LNCaP clone FGC (cell line): ENCODE data around the gene RAD18.

Experiments used
- DNase-seq: peaks from one replicate; pipeline ENCODE4 v3.0.0-alpha.2; 2011; ENCODE audit warnings: low read depth
- H3K4me3 ChIP-seq: 2 replicates; pipeline ENCODE4 v1.5.1; 2011; ENCODE audit warnings: mild to moderate bottlenecking, low read depth, low read length, control low read depth
- CTCF ChIP-seq: IDR thresholded peaks from 2 replicates; pipeline ENCODE4 v1.5.1; 2012; ENCODE audit warnings: mild to moderate bottlenecking; ENCODE audit not compliant: control insufficient read depth, insufficient read depth; ENCODE audit errors: extremely low read depth

The RAD18 gene

DNA sequence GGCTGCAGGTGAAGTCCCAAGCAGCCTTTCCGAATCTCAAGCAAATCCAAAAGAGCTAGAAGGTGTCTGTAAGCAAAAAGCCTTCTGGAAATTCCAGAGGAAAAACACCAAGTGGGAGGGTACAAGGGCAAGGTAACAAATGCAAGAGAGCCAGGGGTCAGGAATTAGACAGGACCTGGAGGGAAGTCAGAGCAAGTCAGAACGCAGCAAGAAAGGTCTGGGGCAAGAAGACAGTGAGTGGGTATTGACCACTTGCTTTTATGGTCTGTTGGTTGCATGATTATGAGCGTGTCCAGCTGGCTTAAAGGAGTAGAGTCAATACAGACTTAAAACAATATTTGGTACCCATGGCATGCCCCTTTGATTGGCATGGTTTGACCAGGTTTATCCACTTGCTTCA lies 127.2 kb downstream of the RAD18 start:
- no peak for DNase-seq
- no peak for TF ChIP-seq CTCF
- H3K4me3 ChIP-seq: no peak overlapping the region

DNA sequence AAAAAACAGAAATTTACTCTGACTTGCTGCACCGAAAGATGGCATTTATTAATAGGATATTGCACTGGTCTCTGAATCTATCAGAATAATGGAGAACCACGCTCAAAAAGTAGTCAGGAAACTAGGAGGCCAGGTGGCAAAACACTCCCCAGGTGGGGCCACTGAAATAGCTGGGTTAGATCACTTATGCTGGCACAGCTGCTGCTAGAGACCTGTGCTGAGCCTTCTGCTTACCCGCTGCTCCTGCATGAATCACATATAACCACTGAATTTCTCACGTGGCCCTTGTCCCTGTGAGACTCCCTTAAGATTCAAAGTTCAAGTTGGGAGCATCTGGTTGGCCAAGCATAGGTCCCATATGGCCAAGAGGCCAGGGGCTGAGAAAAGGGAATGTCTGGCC lies 127.9 kb downstream of the RAD18 start:
- TF ChIP-seq CTCF: no peak
- H3K4me3 ChIP-seq: no peak overlapping the region
- DNase-seq: no peak

DNA sequence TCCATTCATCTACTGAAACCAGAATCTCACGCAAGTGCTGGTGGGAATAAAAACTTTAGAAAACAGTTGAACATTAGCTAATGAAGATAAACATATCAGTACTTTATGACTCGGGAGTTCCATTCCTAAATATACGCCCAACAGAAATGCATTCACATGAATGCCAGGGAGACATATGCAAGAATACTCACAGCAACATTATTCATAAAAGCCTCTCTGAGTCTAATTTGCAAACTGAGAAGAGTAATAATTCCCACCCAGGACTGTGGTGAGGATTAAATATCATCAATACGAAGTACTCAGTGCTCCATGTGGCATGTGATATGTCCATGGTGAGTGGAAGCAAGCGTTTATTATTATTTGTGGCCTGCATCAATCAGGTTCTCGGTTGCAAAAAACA lies 128.3 kb downstream of the RAD18 start:
- no peak overlapping the region for H3K4me3 ChIP-seq
- no peak for TF ChIP-seq CTCF

DNA sequence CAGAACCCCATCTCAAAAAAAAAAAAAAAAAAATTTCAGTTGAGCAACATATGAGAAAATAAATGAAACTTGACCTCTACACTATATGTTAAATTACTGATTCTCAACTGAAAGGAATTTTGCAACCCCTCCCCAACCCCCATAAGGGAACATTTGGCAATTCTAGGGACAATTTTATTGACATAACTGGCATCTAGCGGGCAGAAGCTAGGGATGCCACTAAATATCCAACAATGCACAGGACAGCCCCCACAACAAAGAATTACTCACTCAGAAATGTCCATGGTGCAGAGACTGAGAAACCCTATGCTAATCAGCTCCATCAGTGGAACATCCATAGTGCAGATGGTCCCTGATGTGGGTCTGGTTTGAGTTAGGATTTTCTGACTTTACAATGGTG lies 135.6 kb downstream of the RAD18 start:
- H3K4me3 ChIP-seq: no peak overlapping the region
- DNase-seq: no peak
- TF ChIP-seq CTCF: no peak

More for the DNA sequence above, 128.3 kb downstream of the RAD18 start:
- DNase-seq: no peak
